NCI-H82 treated with DMSO at 0.1 percent for 48 hours (cell line): Measurements from ENCODE around the gene SLC22A23.

Source experiments
- DNase-seq: peaks from one replicate; lab custom pipeline; 2025; ENCODE audit not compliant: unreplicated experiment; lab: John Stamatoyannopoulos, UW

The SLC22A23 gene

GRCh38 chr6:3322366-3322890, 134.4 kb downstream of the SLC22A23 start:
- no peak for DNase-seq

- DNase-seq = no peak
These were observed 135.0 kb downstream of the SLC22A23 start for GRCh38 chr6:3321875-3322274.

- no peak for DNase-seq
These were observed 135.8 kb downstream of the SLC22A23 start for GRCh38 chr6:3321042-3321441.

GRCh38 chr6:3320238-3320811, 136.5 kb downstream of the SLC22A23 start:
- DNase-seq = peak; percentile 65

- DNase-seq = no peak
These were observed 137.1 kb downstream of the SLC22A23 start for GRCh38 chr6:3319610-3320200.

GRCh38 chr6:3318821-3319540, 137.9 kb downstream of the SLC22A23 start:
- DNase-seq = no peak

- no peak for DNase-seq
These were observed 138.6 kb downstream of the SLC22A23 start for GRCh38 chr6:3318226-3318625.

- DNase-seq = no peak
These were observed 139.1 kb downstream of the SLC22A23 start for GRCh38 chr6:3317741-3318211.

GRCh38 chr6:3316818-3317217, 140.0 kb downstream of the SLC22A23 start:
- DNase-seq = no peak

- no peak for DNase-seq
These were observed 140.5 kb downstream of the SLC22A23 start for GRCh38 chr6:3316331-3316730.

GRCh38 chr6:3315841-3316240, 141.0 kb downstream of the SLC22A23 start:
- DNase-seq = no peak

GRCh38 chr6:3314621-3315467, 142.0 kb downstream of the SLC22A23 start:
- DNase-seq = no peak

- no peak for DNase-seq
These were observed 142.7 kb downstream of the SLC22A23 start for GRCh38 chr6:3314176-3314575.

GRCh38 chr6:3312604-3313231, 144.1 kb downstream of the SLC22A23 start:
- no peak for DNase-seq

- DNase-seq = no peak
These were observed 145.0 kb downstream of the SLC22A23 start for GRCh38 chr6:3311826-3312225.

GRCh38 chr6:3310703-3311102, 146.1 kb downstream of the SLC22A23 start:
- no peak for DNase-seq

- DNase-seq = no peak
These were observed 146.8 kb downstream of the SLC22A23 start for GRCh38 chr6:3310051-3310448.

- DNase-seq = no peak
These were observed 147.3 kb downstream of the SLC22A23 start for GRCh38 chr6:3309391-3310050.

- no peak for DNase-seq
These were observed 148.7 kb downstream of the SLC22A23 start for GRCh38 chr6:3308106-3308505.

GRCh38 chr6:3307436-3307835, 149.4 kb downstream of the SLC22A23 start:
- no peak for DNase-seq
